ENCODE data around the gene KIAA1217. TPM values are rescaled to one million over a fixed set of nuclear protein-coding genes. Genes with fewer than 3 reads are reported as not detected.

KIAA1217 gene
- total RNA-seq, 1 experiment from 2014 or later: 23.4 TPM

- TF ChIP-seq ATF6 (CRISPR knock-in tag; IDR thresholded peaks at IDR 0.05) (no peak), NR1H2 (CRISPR knock-in tag; IDR thresholded peaks at IDR 0.05) (no peak), NR2C2 (CRISPR knock-in tag; IDR thresholded peaks at IDR 0.05) (no peak), E2F1 (CRISPR knock-in tag; IDR thresholded peaks at IDR 0.05) (no peak), ATF3 (CRISPR knock-in tag; conservative IDR thresholded peaks at IDR 0.05) (no peak), ZNF121 (CRISPR knock-in tag; IDR thresholded peaks at IDR 0.05) (no peak), ERG (CRISPR knock-in tag; IDR thresholded peaks at IDR 0.05) (no peak), ETV6 (CRISPR knock-in tag; IDR thresholded peaks at IDR 0.05) (no peak), NFYB (CRISPR knock-in tag; conservative IDR thresholded peaks at IDR 0.05; ENCODE audit: low read depth) (no peak), ZNF138 (CRISPR knock-in tag; conservative IDR thresholded peaks at IDR 0.05) (no peak), ZMAT4 (CRISPR knock-in tag; IDR thresholded peaks at IDR 0.05) (no peak)
- no peaks in the 10 kb centered on the region for H3K27me3 Mint-ChIP-seq (ENCODE audit: low read depth)
- DNase-seq (ENCODE audit: low spot score): no peak
- no peak overlapping the region for H3K4me3 Mint-ChIP-seq
- POLR2A ChIA-PET: no interaction called here
- H3K4me1 Mint-ChIP-seq: no peaks in the 10 kb centered on the region
- H3K9me3 Mint-ChIP-seq: peaks cover 27% of the 10 kb centered on the region
- no peak overlapping the region for H3K27ac Mint-ChIP-seq
- CTCF ChIA-PET: interaction anchor here (1.2 kb wide), 1 partner anchor 175 kb away, joined by 3 read pairs; no protein-coding TSS in a partner anchor
- ATAC-seq: no peak
- H3K36me3 Mint-ChIP-seq: peaks cover 6% of the 10 kb centered on the region
Observed at GRCh38 chr10:24170199-24170598, 38.7 kb upstream of the KIAA1217 start.

- Mint-ChIP-seq H3K27ac (no peak overlapping the region), H3K4me1 (no peaks in the 10 kb centered on the region), H3K9me3 (peaks cover 47% of the 10 kb centered on the region), H3K4me3 (no peak overlapping the region), H3K36me3 (peaks cover 19% of the 10 kb centered on the region), H3K27me3 (ENCODE audit: low read depth) (no peaks in the 10 kb centered on the region)
- ATAC-seq (no peak), DNase-seq (ENCODE audit: low spot score) (no peak)
- CTCF ChIA-PET: no interaction called here
- POLR2A ChIA-PET: no interaction called here
- no peak for TF ChIP-seq ARID4B (CRISPR knock-in tag; IDR thresholded peaks at IDR 0.05; ENCODE audit: borderline replicate concordance)
- TF ChIP-seq GABPB1 (CRISPR knock-in tag; IDR thresholded peaks at IDR 0.05): no peak
- no peak for TF ChIP-seq SMAD3 (CRISPR knock-in tag; IDR thresholded peaks at IDR 0.05; ENCODE audit: borderline replicate concordance)
- TF ChIP-seq NR2C2 (CRISPR knock-in tag; IDR thresholded peaks at IDR 0.05): no peak
- TF ChIP-seq TCF7 (CRISPR knock-in tag; IDR thresholded peaks at IDR 0.05; ENCODE audit: low read depth): no peak
- no peak for TF ChIP-seq ZSCAN18 (CRISPR knock-in tag; IDR thresholded peaks at IDR 0.05)
- no peak for TF ChIP-seq OVOL2 (CRISPR knock-in tag; IDR thresholded peaks at IDR 0.05; ENCODE audit: borderline replicate concordance)
- TF ChIP-seq GRHL2 (CRISPR knock-in tag; IDR thresholded peaks at IDR 0.05; ENCODE audit: insufficient replicate concordance, severe bottlenecking): no peak
- TF ChIP-seq ZMAT4 (CRISPR knock-in tag; IDR thresholded peaks at IDR 0.05): no peak
Observed at GRCh38 chr10:24172909-24173308, 36.0 kb upstream of the KIAA1217 start.
